ENCODE data around the gene ATP6V0C. TPM values are rescaled to one million over a fixed set of nuclear protein-coding genes. Genes with fewer than 3 reads are reported as not detected.

Gene ATP6V0C
- total RNA-seq, 2 donors from 2014 or later: 176 to 180 TPM

DNA sequence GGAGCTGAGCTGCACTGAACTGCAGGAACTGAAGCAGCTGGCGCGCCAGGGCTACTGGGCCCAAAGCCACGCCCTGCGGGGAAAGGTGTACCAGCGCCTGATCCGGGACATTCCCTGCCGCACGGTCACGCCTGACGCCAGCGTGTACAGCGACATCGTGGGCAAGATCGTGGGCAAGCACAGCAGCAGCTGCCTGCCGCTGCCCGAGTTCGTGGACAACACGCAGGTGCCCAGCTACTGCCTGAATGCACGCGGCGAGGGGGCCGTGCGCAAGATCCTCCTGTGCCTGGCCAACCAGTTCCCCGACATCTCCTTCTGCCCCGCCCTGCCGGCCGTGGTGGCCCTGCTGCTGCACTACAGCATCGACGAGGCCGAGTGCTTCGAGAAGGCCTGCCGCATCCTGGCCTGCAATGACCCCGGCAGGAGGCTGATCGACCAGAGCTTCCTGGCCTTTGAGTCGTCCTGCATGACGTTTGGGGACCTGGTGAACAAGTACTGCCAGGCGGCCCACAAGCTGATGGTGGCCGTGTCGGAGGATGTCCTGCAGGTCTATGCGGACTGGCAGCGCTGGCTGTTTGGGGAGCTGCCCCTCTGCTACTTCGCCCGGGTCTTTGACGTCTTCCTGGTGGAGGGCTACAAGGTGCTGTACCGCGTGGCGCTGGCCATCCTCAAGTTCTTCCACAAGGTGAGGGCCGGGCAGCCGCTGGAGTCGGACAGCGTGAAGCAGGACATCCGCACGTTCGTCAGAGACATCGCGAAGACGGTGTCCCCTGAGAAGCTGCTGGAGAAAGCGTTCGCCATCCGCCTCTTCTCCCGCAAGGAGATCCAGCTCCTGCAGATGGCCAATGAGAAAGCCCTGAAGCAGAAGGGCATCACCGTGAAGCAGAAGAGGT, 17.3 kb upstream of the ATP6V0C start:
- DNase-seq: no peak
- Mint-ChIP-seq H3K4me3 (no peak overlapping the region), H3K36me3 (ENCODE audit: low read depth) (peaks cover 7% of the 10 kb centered on the region), H3K27me3 (ENCODE audit: insufficient read depth) (no peaks in the 10 kb centered on the region), H3K4me1 (no peaks in the 10 kb centered on the region), H3K9me3 (no peaks in the 10 kb centered on the region), H3K27ac (no peak overlapping the region)
- H3K36me3 ChIP-seq (ENCODE audit: control insufficient read depth, insufficient read depth, low read length): no peaks in the 10 kb centered on the region
- no peaks in the 10 kb centered on the region for H3K9me3 ChIP-seq (ENCODE audit: control insufficient read depth, low read length)
- TF ChIP-seq, protein P1, sequence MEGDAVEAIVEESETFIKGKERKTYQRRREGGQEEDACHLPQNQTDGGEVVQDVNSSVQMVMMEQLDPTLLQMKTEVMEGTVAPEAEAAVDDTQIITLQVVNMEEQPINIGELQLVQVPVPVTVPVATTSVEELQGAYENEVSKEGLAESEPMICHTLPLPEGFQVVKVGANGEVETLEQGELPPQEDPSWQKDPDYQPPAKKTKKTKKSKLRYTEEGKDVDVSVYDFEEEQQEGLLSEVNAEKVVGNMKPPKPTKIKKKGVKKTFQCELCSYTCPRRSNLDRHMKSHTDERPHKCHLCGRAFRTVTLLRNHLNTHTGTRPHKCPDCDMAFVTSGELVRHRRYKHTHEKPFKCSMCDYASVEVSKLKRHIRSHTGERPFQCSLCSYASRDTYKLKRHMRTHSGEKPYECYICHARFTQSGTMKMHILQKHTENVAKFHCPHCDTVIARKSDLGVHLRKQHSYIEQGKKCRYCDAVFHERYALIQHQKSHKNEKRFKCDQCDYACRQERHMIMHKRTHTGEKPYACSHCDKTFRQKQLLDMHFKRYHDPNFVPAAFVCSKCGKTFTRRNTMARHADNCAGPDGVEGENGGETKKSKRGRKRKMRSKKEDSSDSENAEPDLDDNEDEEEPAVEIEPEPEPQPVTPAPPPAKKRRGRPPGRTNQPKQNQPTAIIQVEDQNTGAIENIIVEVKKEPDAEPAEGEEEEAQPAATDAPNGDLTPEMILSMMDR (conservative IDR thresholded peaks at IDR 0.05): no peak
- 95 to 96% methylated on average over 54 to 62 of the region's 62 CpGs for WGBS, 2 experiments (ENCODE audit: insufficient coverage in 1 of 2, insufficient read length in 1 of 2)
- H3K4me1 ChIP-seq (ENCODE audit: control insufficient read depth, insufficient read depth, low read length): no peaks in the 10 kb centered on the region
- no peak overlapping the region for H3K9ac ChIP-seq (ENCODE audit: extremely low read depth, low read length, poor library complexity, severe bottlenecking)
- no peaks in the 10 kb centered on the region for H3K27me3 ChIP-seq (ENCODE audit: control insufficient read depth, insufficient read depth, low read length, poor library complexity, severe bottlenecking)
- H3K27ac ChIP-seq (ENCODE audit: low read depth, low read length): no peak overlapping the region
- H3K4me3 ChIP-seq (ENCODE audit: low read length): no peak overlapping the region

DNA sequence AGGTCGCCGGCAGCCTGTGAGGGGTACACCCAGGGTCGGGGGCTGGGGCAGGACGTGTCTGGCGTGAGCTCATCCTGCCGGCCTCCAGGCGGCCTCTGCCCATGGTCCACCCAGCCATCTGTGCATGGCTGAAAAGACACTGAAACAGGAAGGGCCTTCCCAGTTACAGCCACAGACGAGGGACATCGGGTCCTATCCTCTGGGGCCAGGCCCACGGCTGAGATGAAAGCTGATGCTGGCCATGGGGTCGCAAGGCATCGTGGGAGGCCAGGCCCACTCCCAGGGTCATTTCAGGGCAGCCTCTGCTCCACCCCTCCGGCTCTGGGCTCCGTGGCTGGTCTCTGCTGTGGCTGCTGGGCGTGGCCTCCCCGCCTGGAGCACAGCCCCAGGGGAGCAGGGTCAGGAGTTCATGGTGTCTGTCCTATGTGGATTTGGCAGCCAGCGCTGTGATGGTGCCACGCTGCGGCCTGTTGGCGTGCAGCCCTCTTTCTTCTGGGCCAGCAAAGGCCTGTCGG, 16.6 kb upstream of the ATP6V0C start:
- H3K4me1 Mint-ChIP-seq: no peaks in the 10 kb centered on the region
- Histone ChIP-seq H3K9ac (ENCODE audit: extremely low read depth, low read length, poor library complexity, severe bottlenecking) (no peak overlapping the region), H3K27me3 (ENCODE audit: control insufficient read depth, insufficient read depth, low read length, poor library complexity, severe bottlenecking) (no peaks in the 10 kb centered on the region), H3K4me3 (ENCODE audit: low read length) (no peak overlapping the region), H3K4me1 (ENCODE audit: control insufficient read depth, insufficient read depth, low read length) (no peaks in the 10 kb centered on the region), H3K27ac (ENCODE audit: low read depth, low read length) (no peak overlapping the region), H3K9me3 (ENCODE audit: control insufficient read depth, low read length) (no peaks in the 10 kb centered on the region), H3K36me3 (ENCODE audit: control insufficient read depth, insufficient read depth, low read length) (no peaks in the 10 kb centered on the region)
- no peaks in the 10 kb centered on the region for H3K9me3 Mint-ChIP-seq
- no peaks in the 10 kb centered on the region for H3K27me3 Mint-ChIP-seq (ENCODE audit: insufficient read depth)
- TF ChIP-seq, protein P1 (conservative IDR thresholded peaks at IDR 0.05): no peak
- H3K27ac Mint-ChIP-seq: no peak overlapping the region
- no peak overlapping the region for H3K4me3 Mint-ChIP-seq
- no peak for DNase-seq
- 84 to 92% methylated on average over 16 to 21 of the region's 21 CpGs for WGBS, 2 experiments (ENCODE audit: insufficient coverage in 1 of 2, insufficient read length in 1 of 2)
- peaks cover 7% of the 10 kb centered on the region for H3K36me3 Mint-ChIP-seq (ENCODE audit: low read depth)

DNA sequence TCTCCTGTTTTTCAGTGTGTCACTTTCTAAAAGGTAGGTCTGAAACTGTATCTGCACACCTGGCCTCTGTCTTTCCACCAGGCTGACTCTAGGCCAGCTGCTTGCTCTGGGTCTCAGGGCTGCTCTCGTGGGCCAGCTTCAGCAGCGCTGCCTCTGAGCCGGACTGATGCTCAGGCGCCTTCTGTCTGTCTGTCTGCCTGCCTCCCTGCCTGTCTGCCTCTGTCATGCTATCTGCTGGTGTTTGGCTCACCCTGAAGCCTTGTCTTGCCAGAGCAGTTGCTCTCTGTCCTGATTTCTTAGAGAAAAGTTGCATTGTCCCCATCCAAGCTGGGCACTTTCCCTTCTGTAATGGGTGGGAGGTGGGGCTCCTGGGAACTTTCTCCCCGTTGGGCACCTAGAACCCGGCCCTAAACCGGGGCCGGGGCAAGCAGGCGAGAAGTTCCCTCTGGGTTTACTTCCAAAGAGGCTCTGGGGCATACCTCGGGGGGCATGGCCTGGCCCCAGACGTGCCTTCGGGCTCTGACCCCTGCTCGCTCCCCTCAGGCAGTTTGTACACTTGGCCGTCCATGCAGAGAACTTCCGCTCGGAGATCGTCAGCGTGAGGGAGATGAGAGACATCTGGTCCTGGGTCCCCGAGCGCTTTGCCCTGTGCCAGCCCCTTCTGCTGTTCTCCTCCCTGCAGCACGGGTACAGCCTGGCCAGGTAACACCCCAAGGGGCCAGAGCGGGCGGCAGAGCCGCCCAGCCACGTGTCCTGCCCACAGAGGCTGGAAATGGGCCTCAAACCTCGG, 15.9 kb upstream of the ATP6V0C start:
- Mint-ChIP-seq H3K9me3 (no peaks in the 10 kb centered on the region), H3K4me1 (no peaks in the 10 kb centered on the region), H3K27ac (no peak overlapping the region), H3K4me3 (no peak overlapping the region), H3K27me3 (ENCODE audit: insufficient read depth) (no peaks in the 10 kb centered on the region), H3K36me3 (ENCODE audit: low read depth) (peaks cover 7% of the 10 kb centered on the region)
- Histone ChIP-seq H3K36me3 (ENCODE audit: control insufficient read depth, insufficient read depth, low read length) (peaks cover 3% of the 10 kb centered on the region), H3K27ac (ENCODE audit: low read depth, low read length) (no peak overlapping the region), H3K4me1 (ENCODE audit: control insufficient read depth, insufficient read depth, low read length) (no peaks in the 10 kb centered on the region), H3K9ac (ENCODE audit: extremely low read depth, low read length, poor library complexity, severe bottlenecking) (no peak overlapping the region), H3K4me3 (ENCODE audit: low read length) (no peak overlapping the region), H3K9me3 (ENCODE audit: control insufficient read depth, low read length) (no peaks in the 10 kb centered on the region), H3K27me3 (ENCODE audit: control insufficient read depth, insufficient read depth, low read length, poor library complexity, severe bottlenecking) (no peaks in the 10 kb centered on the region)
- TF ChIP-seq, protein P1 (conservative IDR thresholded peaks at IDR 0.05): no peak
- DNase-seq: no peak
- WGBS, 2 experiments (ENCODE audit: insufficient coverage in 1 of 2, insufficient read length in 1 of 2): 94% methylated on average over 20 to 26 of the region's 26 CpGs

Measured in endodermal cell (in vitro differentiated cells).